Mesendoderm (in vitro differentiated cells): ENCODE data around the gene DCC.

Source experiments
- DNase-seq: peaks from one replicate; pipeline ENCODE4 v3.0.0; 2013
- H2AK5ac ChIP-seq: 2 replicates; pipeline ENCODE4 v1.6.1; 2013; ENCODE audit warnings: low read length, inconsistent platforms
- H2BK120ac ChIP-seq: 2 replicates; pipeline ENCODE4 v1.6.1; 2013; ENCODE audit warnings: low read depth, mild to moderate bottlenecking, low read length, moderate library complexity, mixed read lengths
- H2BK15ac ChIP-seq: replicated peaks from 2 replicates; pipeline ENCODE4 v1.6.1; 2013; ENCODE audit warnings: low read depth, mild to moderate bottlenecking, moderate library complexity
- H2BK5ac ChIP-seq: 2 replicates; pipeline ENCODE4 v1.6.1; 2013; ENCODE audit warnings: low read length, inconsistent platforms
- H3K18ac ChIP-seq: 2 replicates; pipeline ENCODE4 v1.6.1; 2013; ENCODE audit warnings: mild to moderate bottlenecking, low read length, mixed read lengths
- H3K23ac ChIP-seq: one replicate; pipeline ENCODE4 v1.6.1; 2013; ENCODE audit warnings: low read length
- H3K27ac ChIP-seq: 2 replicates; pipeline ENCODE4 v1.5.1; 2013; ENCODE audit warnings: low read depth, mild to moderate bottlenecking, inconsistent platforms, low read length, moderate library complexity
- H3K27me3 ChIP-seq: 2 replicates; pipeline ENCODE4 v1.6.1; 2013; ENCODE audit warnings: low read length, control low read depth, mild to moderate bottlenecking, inconsistent platforms; ENCODE audit not compliant: insufficient read depth, poor library complexity
- H3K36me3 ChIP-seq: 2 replicates; pipeline ENCODE4 v1.6.1; 2013; ENCODE audit warnings: low read length, inconsistent platforms; ENCODE audit not compliant: control insufficient read depth, insufficient read depth
- H3K4ac ChIP-seq: one replicate; pipeline ENCODE4 v1.6.1; 2013; ENCODE audit warnings: low read depth, mild to moderate bottlenecking, low read length, moderate library complexity
- H3K4me1 ChIP-seq: 2 replicates; pipeline ENCODE4 v1.6.1; 2013; ENCODE audit warnings: low read depth, low read length, inconsistent platforms; ENCODE audit not compliant: control insufficient read depth
- H3K4me2 ChIP-seq: 2 replicates; pipeline ENCODE4 v1.6.1; 2013; ENCODE audit warnings: low read length
- H3K4me3 ChIP-seq: 2 replicates; pipeline ENCODE4 v1.5.1; 2013; ENCODE audit warnings: mild to moderate bottlenecking, low read length
- H3K56ac ChIP-seq: one replicate; pipeline ENCODE4 v1.6.1; 2013; ENCODE audit warnings: low read length
- H3K79me1 ChIP-seq: 2 replicates; pipeline ENCODE4 v1.6.1; 2013; ENCODE audit warnings: low read length, inconsistent platforms
- H3K79me2 ChIP-seq: 2 replicates; pipeline ENCODE4 v1.6.1; 2013; ENCODE audit warnings: mild to moderate bottlenecking, low read length; ENCODE audit not compliant: control insufficient read depth, insufficient read depth
- H3K9ac ChIP-seq: 2 replicates; pipeline ENCODE4 v1.6.1; 2013; ENCODE audit warnings: low read length, inconsistent platforms
- H4K5ac ChIP-seq: one replicate; pipeline ENCODE4 v1.6.1; 2013; ENCODE audit warnings: low read length
- H4K8ac ChIP-seq: one replicate; pipeline ENCODE4 v1.6.1; 2013; ENCODE audit warnings: low read depth, mild to moderate bottlenecking, control low read depth, low read length, moderate library complexity
- WGBS: extraction: QIAGEN DNeasy Blood & Tissue Kit; methylation state at CpG from one replicate; pipeline ENCODE4 v1.1.7; 2013; ENCODE audit warnings: low lambda C conversion rate, missing lambda C conversion rate; ENCODE audit not compliant: insufficient coverage; ENCODE audit errors: extremely low coverage; 5-methylcytosine and 5-hydroxymethylcytosine counted together

The DCC gene

DNA sequence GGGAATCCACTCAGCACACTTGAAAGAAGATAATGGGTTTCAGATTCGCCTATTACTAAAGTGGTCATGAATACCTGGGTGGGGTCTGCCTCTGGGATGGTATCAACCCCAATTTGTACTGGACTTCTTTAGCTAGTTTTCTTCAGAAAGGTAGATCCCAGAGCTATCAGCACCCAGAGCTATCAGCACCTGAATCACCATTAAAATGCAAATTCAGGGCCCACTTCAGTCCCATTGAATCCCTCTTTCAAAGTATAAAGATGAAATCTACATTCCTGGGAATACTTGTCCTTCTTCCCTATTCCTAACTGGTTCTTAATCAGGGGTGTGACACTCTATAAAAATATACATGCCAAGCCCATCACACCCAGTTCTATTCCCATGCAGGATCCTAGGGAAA lies 914.3 kb downstream of the DCC start:
- Histone ChIP-seq H3K18ac (no peak overlapping the region), H4K8ac (no peak overlapping the region), H3K23ac (no peak overlapping the region), H3K79me1 (no peaks in the 10 kb centered on the region), H3K4ac (no peak overlapping the region), H3K56ac (no peak overlapping the region), H3K27ac (no peak overlapping the region), H3K4me2 (no peak overlapping the region), H2BK120ac (no peak overlapping the region), H3K4me1 (no peaks in the 10 kb centered on the region), H4K5ac (no peak overlapping the region), H3K27me3 (no peaks in the 10 kb centered on the region), H2AK5ac (no peak overlapping the region), H2BK5ac (no peak overlapping the region), H2BK15ac (no peak overlapping the region), H3K79me2 (no peaks in the 10 kb centered on the region), H3K4me3 (no peak overlapping the region), H3K9ac (no peak overlapping the region), H3K36me3 (no peaks in the 10 kb centered on the region)
- no CpG with 5 or more reads among the region's 1 CpG for WGBS
- DNase-seq: no peak

DNA sequence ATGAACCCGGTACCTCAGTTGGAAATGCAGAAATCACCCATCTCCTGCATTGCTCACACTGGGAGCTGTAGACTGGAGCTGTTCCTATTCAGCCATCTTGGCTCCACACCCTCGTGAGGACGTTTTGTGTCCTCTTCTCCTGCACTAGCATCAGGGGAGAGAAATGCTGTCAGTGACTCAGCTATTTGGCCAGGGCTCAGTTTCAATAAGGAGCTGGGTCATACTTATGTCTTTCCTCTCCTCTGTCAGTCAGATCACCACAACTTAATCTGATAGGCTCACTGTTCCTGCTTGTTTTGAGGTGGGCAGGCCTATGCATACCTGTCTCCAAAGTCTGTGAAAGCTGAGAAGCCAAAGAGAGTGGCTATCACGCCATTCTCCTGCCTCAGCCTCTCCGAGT lies 921.2 kb downstream of the DCC start:
- H3K56ac ChIP-seq: no peak overlapping the region
- no peak overlapping the region for H2AK5ac ChIP-seq
- H2BK120ac ChIP-seq: no peak overlapping the region
- no peak overlapping the region for H3K4ac ChIP-seq
- H3K79me2 ChIP-seq: no peaks in the 10 kb centered on the region
- no peaks in the 10 kb centered on the region for H3K27me3 ChIP-seq
- H3K18ac ChIP-seq: no peak overlapping the region
- H3K9ac ChIP-seq: no peak overlapping the region
- no peak overlapping the region for H3K4me3 ChIP-seq
- H3K27ac ChIP-seq: no peak overlapping the region
- no peak for DNase-seq
- no peaks in the 10 kb centered on the region for H3K36me3 ChIP-seq
- H3K23ac ChIP-seq: no peak overlapping the region
- H2BK5ac ChIP-seq: no peak overlapping the region
- no peaks in the 10 kb centered on the region for H3K4me1 ChIP-seq
- H2BK15ac ChIP-seq: no peak overlapping the region
- H3K4me2 ChIP-seq: no peak overlapping the region
- no CpG with 5 or more reads among the region's 5 CpGs for WGBS
- no peak overlapping the region for H4K8ac ChIP-seq
- no peaks in the 10 kb centered on the region for H3K79me1 ChIP-seq
- no peak overlapping the region for H4K5ac ChIP-seq

DNA sequence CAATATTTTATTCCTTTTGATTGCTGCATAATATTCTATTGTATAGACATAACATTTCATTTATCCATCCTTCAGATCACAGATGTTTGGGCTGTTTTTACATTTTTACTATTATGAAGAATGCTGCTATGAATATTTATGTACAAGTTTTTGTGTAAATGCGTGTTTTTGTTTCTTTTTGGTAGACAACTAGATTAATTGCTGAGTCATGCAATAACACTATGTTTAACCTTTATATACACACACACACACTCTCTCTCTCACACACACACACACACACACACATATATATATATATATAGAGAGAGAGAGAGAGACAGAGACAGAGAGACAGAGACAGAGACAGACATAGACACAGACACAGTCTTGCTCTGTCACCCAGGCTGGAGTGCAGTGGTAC lies 926.9 kb downstream of the DCC start:
- WGBS: no CpG with 5 or more reads among the region's 1 CpG
- Histone ChIP-seq H2BK5ac (no peak overlapping the region), H3K79me1 (no peaks in the 10 kb centered on the region), H3K9ac (no peak overlapping the region), H2AK5ac (no peak overlapping the region), H3K36me3 (no peaks in the 10 kb centered on the region), H4K5ac (no peak overlapping the region), H4K8ac (no peak overlapping the region), H3K27ac (no peak overlapping the region), H3K4me1 (no peaks in the 10 kb centered on the region), H2BK15ac (no peak overlapping the region), H3K56ac (no peak overlapping the region), H2BK120ac (no peak overlapping the region), H3K4ac (no peak overlapping the region), H3K18ac (no peak overlapping the region), H3K27me3 (no peaks in the 10 kb centered on the region), H3K4me2 (no peak overlapping the region), H3K79me2 (no peaks in the 10 kb centered on the region), H3K23ac (no peak overlapping the region), H3K4me3 (no peak overlapping the region)
- no peak for DNase-seq

DNA sequence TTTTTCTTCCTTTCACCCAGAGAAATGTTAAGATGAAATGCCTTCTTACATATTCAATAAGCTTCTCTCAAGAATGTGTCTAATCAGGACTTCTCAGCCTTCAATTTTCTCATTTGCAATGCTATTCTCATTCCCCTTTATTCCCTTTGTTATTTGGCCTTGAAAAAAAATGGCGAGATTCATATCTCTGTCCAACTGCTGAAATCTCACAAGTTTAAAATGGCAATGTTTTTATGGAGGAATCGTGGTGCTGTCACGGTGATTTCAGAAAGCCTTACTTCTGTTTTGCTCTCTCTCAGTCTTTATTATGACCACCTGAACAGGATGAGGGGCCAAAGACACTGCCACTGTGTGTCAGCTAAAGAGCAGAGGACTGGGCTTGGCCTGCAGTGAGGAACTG lies 928.5 kb downstream of the DCC start:
- H4K8ac ChIP-seq: no peak overlapping the region
- no peaks in the 10 kb centered on the region for H3K79me1 ChIP-seq
- no peaks in the 10 kb centered on the region for H3K27me3 ChIP-seq
- no peak overlapping the region for H2BK5ac ChIP-seq
- H3K4me3 ChIP-seq: no peak overlapping the region
- no peak overlapping the region for H3K56ac ChIP-seq
- no peak overlapping the region for H3K27ac ChIP-seq
- H3K79me2 ChIP-seq: no peaks in the 10 kb centered on the region
- no peak overlapping the region for H3K23ac ChIP-seq
- DNase-seq: peak; percentile 9
- no peak overlapping the region for H3K4ac ChIP-seq
- H3K18ac ChIP-seq: no peak overlapping the region
- H2BK15ac ChIP-seq: no peak overlapping the region
- no peak overlapping the region for H2BK120ac ChIP-seq
- H3K4me2 ChIP-seq: no peak overlapping the region
- no CpG with 5 or more reads among the region's 3 CpGs for WGBS
- no peaks in the 10 kb centered on the region for H3K4me1 ChIP-seq
- no peak overlapping the region for H3K9ac ChIP-seq
- H4K5ac ChIP-seq: no peak overlapping the region
- no peak overlapping the region for H2AK5ac ChIP-seq
- no peaks in the 10 kb centered on the region for H3K36me3 ChIP-seq

DNA sequence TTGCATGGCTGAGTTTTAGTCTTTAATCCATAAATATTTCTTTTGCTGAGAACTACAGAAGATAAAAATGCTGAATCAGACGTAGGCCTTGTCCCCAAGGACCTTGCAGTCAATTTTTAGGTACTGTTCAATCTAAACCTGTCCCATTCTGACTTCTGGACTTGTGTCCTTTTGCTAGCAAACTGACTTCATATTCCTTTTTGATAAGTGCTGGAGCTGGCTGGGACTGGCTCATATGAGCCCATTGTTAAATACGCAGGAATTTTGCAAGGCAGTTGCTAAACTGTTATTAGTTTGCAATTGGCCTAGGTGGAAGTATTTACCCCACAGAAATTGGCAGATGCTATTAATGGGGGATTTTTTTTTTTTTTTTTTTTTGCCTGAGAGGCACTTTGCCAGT lies 941.4 kb downstream of the DCC start:
- Histone ChIP-seq H3K27ac (no peak overlapping the region), H3K4me2 (no peak overlapping the region), H3K9ac (no peak overlapping the region), H3K36me3 (no peaks in the 10 kb centered on the region), H3K23ac (no peak overlapping the region), H3K56ac (no peak overlapping the region), H3K4me3 (no peak overlapping the region), H3K79me1 (no peaks in the 10 kb centered on the region), H2BK5ac (no peak overlapping the region), H4K5ac (no peak overlapping the region), H2AK5ac (no peak overlapping the region), H3K79me2 (no peaks in the 10 kb centered on the region), H4K8ac (no peak overlapping the region), H3K18ac (no peak overlapping the region), H2BK120ac (no peak overlapping the region), H3K4ac (no peak overlapping the region), H3K4me1 (no peaks in the 10 kb centered on the region), H2BK15ac (no peak overlapping the region), H3K27me3 (no peaks in the 10 kb centered on the region)
- no peak for DNase-seq
- WGBS: no CpG with 5 or more reads among the region's 2 CpGs

DNA sequence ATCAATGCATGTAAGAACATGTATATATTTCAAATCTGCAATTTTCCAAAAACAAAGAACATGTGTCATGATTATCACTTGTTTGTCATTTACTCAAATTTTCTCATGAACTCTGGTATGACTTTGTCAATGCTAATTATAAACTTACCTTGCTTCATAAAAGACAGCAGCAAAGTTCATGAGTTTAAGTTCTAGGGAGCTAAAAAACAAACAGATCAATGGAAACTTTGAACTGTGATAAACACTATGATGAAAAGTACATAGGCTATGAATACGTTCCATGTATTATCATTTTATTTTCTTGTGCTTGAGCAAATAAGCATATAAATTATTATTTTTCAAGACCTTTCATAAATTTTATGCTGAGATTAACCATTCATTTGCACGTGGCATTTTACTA lies 943.7 kb downstream of the DCC start:
- no peak overlapping the region for H3K18ac ChIP-seq
- no peaks in the 10 kb centered on the region for H3K4me1 ChIP-seq
- no peak overlapping the region for H3K4ac ChIP-seq
- no peaks in the 10 kb centered on the region for H3K79me2 ChIP-seq
- H4K8ac ChIP-seq: no peak overlapping the region
- H3K27me3 ChIP-seq: no peaks in the 10 kb centered on the region
- no peak overlapping the region for H3K27ac ChIP-seq
- WGBS: no CpG with 5 or more reads among the region's 2 CpGs
- H3K56ac ChIP-seq: no peak overlapping the region
- H3K9ac ChIP-seq: no peak overlapping the region
- H2AK5ac ChIP-seq: no peak overlapping the region
- H3K79me1 ChIP-seq: no peaks in the 10 kb centered on the region
- no peak overlapping the region for H3K4me3 ChIP-seq
- H2BK120ac ChIP-seq: no peak overlapping the region
- no peak overlapping the region for H3K23ac ChIP-seq
- H2BK5ac ChIP-seq: no peak overlapping the region
- no peak overlapping the region for H2BK15ac ChIP-seq
- no peak for DNase-seq
- no peak overlapping the region for H3K4me2 ChIP-seq
- no peaks in the 10 kb centered on the region for H3K36me3 ChIP-seq
- H4K5ac ChIP-seq: no peak overlapping the region
